SKM-1 treated with dmso at 0.1 percent for 144 hours (cell line): ENCODE results near the gene HDAC4.

ENCODE experiments used
- DNase-seq: peaks from one replicate; lab custom pipeline; 2025; ENCODE audit not compliant: unreplicated experiment; lab: John Stamatoyannopoulos, UW

The HDAC4 gene

DNA sequence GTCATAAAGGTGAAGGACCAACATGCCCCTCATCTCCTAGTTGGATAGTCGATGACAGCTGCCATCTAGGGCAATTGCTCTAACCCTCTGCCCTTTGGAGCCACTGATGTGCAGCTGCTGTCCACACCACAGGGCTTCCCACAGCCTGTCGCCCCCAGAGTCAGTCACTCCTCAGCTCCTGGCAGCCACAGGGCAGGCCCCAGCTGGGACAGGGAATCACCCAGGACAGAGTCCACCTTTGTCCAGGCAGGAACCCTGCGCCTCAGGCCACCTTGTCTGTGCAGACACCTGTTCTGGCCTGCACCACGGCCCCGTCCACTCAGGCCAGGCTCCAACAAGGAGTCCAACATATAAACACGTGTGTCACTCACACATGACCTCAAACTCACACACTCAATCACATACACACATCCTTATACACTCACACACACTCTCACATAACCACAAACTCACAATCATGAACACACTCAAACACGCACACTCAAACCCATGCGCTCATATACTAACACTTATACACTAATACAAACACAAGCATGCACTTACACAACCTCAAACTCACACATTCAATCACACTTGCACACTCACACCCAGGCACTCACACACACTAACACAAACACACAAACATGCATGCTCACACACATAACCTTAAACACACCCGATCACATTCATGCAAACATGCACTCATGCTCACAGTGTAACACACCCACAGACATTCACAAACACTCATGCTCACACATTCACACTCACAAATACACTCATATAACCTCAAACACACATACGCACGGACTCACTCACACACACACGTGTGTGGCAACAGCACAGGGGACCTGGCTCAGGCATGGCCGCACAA lies 29.7 kb downstream of the HDAC4 start:
- DNase-seq, result no peak

DNA sequence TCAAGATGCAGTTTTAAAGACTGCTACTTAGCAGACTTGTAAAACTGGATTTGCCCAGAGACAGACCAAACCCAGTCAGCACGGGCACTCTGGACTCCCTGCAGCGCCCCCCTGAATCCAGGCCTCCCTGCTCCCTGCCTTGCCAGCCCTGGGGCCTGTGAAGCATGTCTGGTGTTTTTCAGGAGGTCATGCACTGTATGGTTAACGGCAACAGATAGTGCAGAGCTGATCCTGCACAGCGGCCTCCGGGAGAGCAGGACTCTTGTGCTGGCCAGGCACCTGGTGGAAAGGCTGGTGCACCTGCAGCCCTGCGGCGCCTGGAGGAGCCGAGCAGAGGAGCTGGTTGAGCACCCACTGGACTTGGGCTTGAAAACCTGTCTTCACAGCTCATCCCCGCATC lies 30.4 kb downstream of the HDAC4 start:
- DNase-seq, result no peak

DNA sequence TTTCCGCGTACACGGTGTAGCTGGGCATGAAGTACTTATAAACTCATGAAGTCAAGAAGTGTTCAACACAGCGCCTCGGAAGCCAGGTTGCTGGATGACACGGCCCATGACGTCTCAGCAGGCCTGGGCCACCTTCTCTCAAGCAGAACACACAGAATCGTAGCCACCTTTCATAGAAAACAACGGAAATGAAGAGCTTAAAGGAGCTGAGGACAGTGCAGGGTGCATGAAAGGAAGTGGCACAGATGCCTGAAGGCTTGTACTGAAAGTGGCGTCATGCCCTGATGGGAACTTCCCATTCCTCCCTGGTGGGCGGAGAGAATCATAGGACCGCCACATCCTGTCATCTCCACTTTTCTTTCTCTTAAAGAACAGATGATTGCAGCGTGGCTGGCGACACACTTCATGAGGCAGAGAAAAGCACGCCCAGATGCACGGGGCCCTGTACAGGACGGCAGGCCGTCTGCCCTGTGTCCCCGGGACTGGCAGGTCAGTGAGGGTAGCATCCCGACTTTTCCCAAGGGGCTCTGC lies 31.1 kb downstream of the HDAC4 start:
- no peak for DNase-seq

DNA sequence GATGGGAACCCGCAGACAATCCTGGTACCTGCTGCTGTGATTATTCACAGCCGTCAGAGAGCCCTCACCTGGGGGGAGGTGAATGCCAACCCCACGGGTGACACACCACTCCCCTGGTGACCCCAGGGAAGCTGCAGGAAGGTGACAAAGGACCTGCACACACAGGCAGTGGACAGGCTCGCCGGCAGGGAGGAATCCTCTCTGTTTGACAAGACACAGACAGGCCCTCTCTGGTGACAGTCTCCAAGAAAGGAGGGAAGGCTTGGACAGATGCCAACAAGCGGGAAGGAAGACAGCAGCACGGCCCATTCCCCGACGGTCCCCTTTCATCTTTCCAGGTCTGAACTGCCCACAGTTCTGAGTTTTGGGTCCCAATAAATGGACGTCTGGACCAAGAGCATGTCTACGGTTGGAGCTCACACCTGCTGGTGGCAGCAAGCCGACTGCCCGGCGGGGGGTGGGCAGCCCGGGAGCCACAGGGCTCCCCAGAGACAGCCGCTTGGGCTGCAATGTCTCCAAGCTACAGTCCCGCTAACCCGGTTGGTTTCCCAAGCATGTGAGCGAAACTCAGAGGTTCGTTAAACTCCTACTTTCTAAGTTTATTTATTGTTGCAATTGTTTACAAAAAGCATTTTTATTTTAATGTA lies 31.8 kb downstream of the HDAC4 start:
- DNase-seq, result no peak

DNA sequence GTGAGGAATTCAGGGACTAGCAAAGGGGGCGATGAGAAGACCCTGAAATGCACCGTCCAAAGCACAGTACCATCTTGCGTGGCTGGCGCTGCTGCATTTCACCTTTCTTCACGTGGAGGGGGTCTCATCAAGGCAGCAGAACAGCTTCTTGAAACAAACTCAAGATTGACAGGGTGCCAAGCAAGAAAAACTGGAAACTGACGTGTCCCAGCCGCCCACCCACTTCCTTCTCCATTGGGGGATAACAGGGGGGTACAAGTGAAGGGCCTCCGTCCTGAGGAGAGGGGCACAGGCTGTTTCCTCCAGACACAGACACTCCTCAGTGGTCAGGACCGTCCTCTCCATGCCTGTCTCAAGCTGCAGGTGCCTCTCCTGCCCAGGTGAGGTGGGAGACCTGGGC lies 32.5 kb downstream of the HDAC4 start:
- no peak for DNase-seq

DNA sequence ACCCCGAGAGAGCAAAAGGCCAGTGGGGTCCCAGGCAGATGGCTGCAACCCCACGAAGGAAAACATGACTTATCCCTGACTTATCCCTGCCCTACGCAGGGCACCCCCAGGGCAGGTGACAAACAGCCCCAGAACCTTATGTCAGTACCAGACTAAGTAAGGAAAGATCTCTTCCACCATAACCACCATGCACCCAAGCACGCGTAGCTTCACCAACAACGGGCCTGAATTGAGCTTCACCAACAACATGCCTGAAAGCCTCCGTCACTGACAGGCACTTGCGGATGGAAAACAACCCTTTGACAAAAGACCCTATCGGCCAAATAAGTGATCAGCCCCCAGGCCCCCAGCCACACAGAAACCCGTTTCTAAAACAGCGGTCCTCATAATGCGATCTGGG lies 34.1 kb downstream of the HDAC4 start:
- no peak for DNase-seq

DNA sequence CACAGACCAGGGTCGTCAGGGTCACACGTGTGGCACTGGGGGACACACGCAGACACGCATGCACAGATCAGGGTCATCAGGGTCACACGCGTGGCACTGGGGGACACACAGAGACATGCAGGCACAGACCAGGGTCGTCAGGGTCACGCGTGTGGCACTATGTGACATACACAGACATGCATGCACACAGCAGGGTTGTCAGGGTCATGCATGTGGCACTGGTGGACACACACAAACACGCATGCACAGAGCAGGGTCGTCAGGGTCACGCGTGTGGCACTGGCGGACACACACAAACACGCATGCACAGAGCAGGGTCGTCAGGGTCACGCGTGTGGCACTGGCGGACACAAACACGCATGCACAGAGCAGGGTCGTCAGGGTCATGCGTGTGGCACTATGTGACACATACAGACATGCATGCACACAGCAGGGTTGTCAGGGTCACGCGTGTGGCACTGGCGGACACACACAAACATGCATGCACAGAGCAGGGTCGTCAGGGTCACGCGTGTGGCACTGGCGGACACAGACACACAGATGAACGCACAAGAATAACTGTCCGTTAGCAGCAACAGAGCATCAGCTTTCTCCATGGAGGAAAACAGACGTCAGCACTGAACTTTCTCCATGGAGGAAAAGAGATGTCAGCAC lies 34.9 kb downstream of the HDAC4 start:
- DNase-seq, result no peak

DNA sequence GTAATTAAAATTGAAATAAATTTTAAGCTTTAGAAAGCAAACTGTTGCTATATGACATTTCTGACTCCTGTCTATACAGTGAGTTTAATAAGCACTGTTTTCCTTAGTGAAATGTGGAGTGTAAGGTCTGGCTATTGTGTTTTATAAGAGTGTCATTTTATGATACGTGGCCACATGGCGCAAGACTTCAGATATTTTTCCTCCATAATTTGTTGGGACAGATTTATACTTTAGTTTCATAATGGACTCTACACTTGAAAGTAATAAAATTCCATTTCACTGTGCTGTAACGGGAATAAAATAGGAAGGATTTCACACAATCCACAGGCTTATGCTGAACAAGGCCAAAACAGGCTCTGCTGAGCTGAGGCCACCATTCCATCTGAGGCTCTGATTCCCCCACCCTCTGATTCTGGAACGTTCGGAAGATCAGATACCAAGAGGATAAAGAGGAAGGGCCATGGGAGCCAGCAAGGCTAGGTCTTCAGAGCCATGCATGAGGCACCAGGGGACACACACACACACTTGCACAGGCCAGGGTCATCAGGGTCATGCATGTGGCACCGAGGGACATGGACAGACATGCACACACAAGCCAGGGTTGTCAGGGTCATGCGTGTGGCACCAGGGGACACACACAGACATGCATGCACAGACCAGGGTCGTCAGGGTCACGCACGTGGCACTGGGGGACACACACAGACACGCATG lies 35.6 kb downstream of the HDAC4 start:
- DNase-seq, result no peak

DNA sequence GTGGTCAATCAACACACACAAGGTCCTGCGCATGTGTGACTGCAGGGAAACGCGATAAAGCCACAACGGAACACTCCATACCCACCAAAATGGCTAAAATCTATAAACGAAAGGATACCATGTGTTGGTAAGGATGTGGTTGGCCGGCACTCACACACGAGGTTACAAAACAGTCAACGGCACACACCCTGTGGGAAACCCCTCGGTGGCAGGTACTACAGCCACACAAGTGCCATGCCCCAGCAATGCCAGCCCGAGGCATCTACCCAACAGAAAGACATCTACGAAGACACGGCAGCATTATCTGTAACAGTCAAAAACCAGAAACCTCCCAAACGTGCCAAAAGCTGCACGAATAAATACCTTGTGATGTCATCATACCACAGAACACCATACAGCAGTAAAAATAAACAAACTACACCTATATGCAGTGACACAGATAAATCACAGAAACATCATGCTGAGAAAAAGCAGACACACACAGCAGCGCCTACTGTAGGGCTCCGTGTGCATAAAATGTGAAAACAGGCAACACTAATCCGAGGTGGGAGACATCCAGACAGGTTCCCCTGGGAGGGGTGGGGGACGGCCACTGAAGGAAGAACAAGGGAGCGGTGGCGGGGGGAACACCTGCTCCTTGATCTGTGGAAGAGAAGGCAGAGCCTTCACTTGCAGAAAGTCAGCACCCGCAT lies 36.7 kb downstream of the HDAC4 start:
- no peak for DNase-seq

DNA sequence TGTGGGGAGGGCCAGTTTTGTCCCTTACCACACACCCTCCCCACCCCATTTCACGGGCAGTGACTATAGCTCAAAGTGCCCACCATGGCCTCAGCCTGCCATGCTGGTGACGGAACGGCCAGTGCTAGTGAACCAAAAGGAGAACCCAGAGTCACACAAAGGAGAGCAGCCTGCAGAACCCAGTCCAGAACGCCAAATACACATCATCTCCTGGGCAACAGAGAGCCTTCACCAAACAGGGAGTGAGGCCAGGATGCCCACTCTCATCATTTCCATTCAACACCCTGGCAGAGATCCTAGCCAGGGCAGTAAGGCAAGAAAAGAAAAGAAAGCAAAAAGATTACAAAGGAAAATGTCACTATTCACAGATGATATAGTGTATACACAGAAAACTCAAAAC lies 38.3 kb downstream of the HDAC4 start:
- no peak for DNase-seq

DNA sequence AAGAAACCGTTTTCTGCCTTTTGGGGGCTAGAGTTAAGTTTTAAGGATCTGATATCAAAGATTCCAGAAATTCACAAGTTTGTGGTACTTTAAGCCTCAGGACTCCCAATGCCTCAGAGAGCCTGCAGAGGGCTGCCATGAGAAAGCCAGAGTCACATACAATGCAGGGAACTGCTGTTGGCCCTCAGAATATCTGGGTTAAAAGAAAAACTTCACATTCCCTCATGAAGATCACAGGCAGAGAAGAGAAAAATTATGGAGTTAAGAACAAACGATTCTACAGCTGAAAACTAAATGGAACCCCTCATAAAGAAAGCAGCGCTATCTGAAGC lies 39.5 kb downstream of the HDAC4 start:
- DNase-seq, result no peak

DNA sequence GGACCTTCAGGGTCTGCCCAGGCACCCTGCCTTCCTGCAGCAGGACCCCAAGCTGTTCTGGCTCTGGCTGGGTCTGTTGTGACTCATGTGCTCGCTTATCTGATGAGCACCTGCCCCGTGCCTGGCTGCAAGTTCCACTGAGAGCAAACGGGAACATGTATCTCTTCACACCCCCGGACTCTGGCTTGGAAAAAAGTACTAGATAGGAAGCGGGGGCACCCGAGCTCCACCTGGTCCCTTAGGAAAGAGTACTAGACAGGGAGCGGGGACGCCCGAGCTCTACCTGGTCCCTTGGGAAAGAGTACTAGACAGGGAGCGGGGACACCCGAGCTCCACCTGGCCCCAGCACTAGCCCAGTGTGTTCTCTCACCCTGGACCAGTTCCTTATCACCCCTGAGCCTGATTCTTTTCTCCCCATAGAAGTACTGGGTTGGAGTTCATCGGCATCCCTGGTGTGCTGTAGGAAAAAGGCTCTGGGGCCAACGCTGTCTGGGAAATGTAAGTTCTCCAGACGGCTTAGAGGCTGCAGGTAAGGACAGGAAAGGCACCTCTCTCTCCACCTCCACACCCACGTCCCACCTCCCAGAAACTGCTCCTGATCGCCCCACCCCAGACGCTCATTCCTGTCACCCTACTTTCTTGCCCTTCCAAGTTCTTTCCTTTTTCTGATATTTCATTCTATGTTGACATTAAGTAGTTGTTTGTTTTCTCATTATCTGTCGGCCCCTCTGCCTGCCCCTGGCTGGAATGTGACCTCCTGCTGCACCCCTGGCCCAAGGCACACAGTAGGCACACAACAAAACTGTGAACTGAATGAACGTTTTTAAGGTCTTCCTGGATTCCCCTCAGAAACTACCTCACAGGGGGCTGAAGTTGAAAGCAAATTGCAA lies 40.2 kb downstream of the HDAC4 start:
- DNase-seq, result no peak

DNA sequence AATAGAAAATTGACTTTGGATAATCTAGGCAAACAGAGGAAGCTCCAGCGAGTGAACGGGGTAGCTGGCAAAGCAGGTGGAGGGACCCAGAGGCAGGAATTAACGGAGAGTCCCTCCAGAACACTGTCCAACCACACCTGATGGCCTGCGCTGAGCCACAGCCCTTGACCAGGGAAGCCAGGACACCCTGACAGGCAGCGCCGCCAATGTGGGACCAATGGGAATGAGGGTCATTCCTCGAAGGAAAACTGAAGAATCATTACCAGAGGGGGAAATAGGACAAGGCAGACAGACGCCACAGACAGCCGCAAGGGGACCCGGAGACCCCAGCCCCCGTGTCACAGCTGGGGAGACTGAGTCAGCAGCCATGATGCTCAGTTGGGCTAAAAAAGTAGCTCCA lies 40.8 kb downstream of the HDAC4 start:
- DNase-seq, result no peak

DNA sequence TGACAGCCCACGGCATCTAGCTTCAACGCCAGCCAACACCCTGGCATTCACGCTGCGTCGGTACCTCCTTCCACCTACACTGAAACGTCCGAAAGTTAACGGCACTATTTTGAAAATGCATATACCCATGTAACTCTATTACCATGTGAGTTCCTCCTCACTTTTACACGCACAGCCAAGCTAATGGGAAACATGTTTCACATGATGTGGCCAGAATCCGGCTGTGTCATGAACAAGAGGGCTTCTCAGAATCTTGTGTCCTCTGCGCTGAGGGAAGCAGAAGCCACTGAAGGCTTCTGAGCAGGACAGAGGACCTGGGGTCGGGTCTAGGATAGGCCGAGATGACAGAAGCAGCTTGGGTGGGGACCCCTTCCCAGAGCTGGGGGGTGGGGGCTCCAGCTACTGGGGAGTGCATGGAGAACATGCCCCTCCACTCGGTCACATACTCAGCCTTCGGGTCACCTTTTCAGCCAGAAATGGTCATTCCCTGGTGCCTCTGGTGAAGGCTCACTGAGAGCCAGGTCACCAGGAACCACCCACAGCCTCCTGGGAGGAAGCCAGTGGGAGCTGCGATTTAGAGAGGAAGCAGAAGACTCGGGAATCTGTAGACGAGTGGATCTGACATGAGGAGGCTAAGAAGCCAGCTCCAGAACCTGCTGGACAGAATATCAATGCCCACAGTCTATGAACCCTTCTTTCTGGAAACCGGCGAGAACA lies 41.5 kb downstream of the HDAC4 start:
- no peak for DNase-seq

DNA sequence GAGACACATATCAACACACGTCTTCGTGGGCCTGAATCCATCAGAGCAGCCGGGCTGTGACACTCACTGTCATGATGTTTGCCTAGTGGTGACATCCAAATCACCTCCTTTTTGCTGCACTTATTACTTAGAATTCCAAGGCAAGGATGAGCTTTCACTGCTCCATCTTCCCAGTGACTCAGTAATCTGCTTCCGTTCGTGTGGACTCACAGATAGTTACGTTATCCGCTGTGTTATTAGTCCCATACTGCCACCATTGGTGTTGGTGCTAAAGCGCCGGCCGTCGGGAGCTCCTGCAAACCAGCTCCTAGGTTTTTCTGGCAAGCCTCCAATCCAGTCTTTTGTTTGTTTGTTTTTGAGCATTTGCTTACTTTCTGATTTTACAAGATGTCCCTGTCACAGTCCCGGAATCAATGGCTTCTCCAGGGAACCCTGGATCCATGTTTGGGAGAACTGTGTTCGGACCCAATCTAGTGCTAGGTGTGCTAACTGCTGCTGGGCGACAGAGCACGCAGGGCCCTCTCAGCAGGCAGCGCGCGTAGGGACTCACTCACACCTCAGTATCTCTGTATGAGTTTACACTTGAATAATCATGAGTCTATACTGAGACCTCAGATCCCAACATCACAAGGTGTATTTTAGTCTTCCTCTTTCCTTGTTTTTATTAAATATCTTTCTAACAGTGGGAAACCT lies 42.6 kb downstream of the HDAC4 start:
- DNase-seq, result no peak

DNA sequence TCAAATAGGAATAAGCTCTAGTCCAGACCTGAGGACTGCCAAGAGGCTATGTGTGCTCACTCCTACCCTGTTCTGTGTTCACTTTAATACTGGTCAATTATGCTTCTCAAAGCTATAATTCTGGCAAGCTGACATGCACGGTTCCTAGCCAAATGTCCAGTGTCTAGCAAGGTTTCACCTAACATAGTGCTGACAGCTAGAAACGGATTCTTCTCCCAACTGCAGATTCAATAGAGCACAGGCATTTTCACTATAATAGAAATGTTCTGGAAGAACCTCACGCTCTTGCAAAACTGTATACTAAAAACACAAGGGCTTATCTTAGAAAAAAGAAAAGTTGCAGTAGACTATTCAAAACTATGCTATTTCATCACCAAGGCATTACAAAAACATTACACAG lies 45.1 kb downstream of the HDAC4 start:
- DNase-seq, result no peak

DNA sequence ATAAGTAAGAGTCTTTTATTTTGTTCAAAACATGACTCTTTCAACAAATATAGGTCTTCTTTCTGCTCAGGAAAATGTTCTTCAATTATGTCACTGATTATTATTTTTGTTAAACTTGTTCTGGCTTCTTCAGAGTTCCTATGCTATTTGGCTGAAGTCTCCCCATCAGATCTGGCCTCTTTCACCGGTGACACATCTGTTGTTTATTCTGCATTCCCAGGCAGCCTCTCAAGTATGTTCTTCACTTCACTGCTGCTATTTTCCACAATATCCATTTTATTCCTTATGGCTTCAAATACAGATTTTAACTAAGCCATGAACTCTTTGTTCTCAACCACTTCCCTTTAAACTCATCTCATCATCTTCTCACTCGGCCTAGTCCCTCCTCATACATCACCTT lies 45.7 kb downstream of the HDAC4 start:
- no peak for DNase-seq

DNA sequence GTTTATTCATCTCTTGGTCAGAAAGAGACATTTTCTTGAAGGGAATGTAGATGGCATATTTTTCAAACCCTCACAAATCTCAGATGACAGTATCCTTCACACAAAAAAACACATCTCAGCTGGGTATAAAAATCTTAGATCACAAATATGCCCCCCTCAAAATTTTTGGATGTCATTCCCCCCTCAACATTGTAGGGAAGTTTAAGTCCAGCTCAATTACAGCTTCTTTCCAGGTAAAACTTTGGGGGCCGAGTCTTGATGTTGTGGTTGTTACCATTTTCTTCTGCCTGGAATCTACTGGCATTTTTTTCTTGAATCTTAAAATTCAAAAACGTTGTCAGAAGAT lies 46.1 kb downstream of the HDAC4 start:
- DNase-seq, result no peak
